HG02840 (cell line): Measurements from ENCODE around the gene FXYD5.
"Not testable (repeated sequence)": the region's sequence is repeated elsewhere in the genome, so short reads cannot be mapped to it uniquely, and the experiment has no call there.

ENCODE experiments used
- ATAC-seq: cut with Tn5 transposase; IDR thresholded peaks from one replicate; pipeline ENCODE4 v1.9.1; 2021; ENCODE audit warnings: mild to moderate bottlenecking, moderate library complexity, moderate number of reproducible peaks; ENCODE audit not compliant: unreplicated experiment, low FRiP score

The FXYD5 gene

DNA sequence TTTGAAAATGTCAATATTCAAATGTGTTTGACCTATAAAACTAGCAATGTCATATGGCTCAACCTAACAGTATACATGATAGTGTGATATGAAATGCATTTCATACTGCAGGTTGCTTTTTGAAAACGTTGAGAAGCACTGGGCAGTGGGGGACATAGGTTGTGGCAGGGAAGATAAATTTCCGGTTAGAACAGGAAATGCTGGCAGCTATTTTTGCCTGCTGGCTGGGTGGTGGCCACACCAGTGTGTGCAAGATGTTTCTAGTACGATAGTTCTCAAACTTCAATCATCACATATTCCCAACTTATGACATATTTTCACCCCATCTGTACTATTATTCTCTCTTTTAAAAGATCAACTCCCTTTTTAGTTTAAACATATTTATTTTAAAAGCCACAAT is 17.2 kb downstream of the FXYD5 start:
- no peak for ATAC-seq

DNA sequence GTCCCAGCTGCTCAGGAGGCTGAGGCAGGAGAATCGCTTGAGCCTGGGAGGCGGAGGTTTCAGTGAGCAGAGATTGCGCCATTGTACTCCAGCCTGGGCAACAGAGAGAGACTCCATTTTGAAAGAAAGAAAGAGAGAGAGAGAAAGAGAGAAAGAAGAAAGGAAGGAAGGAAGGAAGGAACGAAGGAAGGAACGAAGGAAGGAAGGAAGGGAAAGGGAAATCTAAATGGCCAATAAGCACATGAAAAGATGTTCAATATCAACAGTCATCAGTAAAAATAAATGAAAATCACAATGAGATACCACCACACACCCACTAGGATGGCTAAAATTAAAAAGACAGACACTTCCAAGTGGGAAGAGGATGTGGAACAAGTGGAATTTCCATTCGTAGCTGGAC is 19.7 kb downstream of the FXYD5 start:
- ATAC-seq: no peak

DNA sequence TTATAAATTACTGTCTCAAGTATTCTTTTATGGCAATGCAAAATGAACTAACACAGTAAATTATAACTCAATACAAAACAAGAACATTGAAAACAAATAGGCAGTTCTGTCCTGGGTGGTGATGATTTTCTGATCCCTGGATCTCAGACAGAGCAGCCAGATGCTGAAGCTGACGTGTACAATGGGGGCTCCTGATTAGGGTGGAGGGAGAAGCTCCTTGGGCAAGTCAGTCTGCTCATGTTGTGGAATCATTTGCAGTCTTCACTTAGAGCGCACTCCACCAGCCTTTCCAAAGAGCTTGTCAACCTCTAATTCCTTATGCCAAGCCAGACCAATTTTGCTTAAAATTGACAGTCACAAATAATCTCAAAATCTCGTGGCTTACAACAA is 21.6 kb downstream of the FXYD5 start:
- no peak for ATAC-seq

DNA sequence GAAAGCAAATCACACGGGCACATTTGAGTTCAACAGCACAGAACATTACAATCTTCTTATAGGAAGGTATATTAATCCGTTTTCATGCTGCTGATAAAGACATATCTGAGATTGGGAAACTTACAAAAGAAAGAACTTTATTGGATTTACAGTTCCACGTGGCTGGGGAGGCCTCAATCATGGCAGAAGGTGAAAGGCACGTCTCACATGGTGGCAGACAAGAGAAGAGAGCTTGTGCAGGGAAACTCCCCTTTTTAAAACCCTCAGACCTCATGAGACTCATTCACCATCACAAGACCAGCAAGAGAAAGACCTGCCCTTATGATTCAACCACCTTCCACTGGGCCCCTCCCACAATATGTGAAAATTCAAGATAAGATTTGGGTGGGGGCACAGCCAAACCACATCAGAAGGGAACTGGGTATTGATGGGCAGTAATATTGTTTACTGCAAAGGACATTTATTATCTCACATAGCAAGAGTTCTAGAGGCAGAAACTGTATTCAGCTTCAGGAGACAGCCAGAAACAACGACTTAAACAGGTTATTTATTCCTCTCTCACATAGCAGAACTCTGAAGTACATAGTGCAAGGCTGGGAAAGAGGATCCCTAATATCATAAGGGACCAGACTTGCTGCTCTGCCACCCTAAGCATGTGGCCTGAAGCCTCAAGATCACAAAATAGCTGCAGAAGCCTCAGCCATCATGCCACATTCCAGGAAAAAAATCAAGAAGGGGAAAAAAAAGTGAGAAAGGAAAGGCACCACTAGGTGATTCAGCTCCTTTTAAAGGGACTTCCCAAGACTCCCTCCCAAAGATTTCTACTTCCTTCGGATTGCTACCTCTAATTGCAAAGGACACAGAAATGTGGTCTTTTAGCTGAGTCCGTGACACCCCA is 23.1 kb downstream of the FXYD5 start:
- ATAC-seq: no peak

DNA sequence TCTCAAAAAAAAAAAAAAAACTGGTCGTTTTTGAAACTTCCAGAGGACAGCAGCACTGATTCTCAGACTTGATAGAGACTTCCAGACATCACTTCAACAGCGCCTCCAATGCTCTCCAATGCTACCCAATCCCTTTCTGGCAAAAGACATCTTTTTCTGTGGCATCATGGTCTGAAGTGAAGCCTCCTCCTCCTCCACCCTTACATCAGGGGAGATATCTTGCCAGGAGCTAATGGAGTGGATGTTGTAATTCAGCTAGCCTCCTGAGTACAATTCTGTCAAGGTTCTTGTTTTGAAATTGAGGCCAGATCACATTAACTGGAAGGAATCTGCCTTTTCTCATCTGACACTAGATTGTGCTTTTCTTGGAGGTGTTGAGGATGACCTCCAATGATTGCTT is 24.2 kb downstream of the FXYD5 start:
- ATAC-seq: no peak

DNA sequence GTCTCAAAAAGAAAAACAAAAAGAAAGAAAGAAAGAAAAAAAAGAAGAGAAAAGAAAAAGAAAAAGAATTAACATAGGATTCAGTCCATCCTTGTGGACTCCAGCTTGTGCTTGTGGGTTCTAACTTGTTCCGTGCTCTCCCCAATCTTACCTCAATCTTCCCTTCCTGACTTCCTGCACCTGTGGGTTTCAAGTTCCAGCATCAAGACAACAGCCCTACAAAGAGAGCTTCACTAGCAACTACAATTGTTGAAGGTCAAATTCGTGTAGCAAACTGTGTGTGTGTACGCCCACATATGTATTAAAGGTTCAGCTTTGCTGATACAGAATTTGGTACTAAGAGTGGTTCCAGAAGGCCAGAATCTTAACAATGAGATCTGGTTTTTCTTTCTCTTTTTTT is 25.3 kb downstream of the FXYD5 start:
- no peak for ATAC-seq

DNA sequence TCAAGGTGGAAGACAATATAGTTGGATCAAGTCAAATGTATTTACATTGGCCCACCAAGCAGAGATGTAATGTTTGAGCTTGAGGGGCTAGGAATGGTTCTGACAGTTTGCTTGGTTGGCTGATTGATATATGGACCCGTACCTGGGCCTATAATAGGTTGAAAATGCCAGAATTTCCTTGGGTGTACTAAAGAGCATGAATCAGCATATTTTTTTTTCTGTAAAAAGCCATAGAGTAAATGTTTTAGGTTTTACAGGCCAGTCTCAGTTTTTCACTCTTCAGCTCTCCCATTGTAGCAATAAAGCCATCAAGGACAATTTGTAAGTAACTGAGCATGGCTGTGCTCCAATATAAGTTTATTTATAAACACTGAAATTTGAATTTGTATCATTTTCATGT is 26.9 kb downstream of the FXYD5 start:
- no peak for ATAC-seq

DNA sequence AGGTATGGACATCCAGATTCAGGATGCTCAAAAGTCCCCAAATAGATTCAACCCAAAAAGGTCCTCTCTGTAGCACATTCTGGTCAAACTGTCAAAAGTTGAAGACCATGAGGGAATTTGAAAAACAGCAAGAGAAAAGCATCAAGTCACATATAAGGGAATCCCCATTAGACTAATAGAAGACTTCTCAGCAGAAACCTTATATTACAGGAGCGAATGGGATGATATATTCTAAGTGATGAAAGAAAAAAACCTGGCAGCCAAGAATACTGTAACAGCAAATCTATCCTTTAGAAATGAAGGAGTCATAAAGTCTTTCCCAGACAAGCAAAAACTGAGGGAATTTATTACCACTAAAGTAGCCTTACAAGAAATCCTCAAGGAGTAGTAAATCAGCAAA is 29.7 kb downstream of the FXYD5 start:
- no peak for ATAC-seq

DNA sequence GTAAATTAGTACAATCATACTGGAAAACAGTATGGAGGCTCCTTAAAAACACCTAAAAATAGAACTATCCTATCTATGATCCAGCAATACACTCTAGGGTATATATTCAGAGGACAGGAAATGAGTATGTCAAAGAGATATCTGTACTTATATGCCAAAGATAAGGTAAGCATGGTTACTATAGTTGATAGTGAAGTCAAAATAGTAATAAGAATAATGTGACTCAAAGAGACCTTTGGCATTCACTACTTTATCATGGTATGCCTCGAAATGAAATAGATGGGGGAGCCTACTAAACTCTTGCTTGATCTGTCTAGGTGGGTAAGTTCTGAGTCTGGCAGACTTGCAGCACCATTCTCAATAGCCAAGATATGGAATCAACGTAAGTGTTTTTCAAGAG is 30.3 kb downstream of the FXYD5 start:
- no peak for ATAC-seq

DNA sequence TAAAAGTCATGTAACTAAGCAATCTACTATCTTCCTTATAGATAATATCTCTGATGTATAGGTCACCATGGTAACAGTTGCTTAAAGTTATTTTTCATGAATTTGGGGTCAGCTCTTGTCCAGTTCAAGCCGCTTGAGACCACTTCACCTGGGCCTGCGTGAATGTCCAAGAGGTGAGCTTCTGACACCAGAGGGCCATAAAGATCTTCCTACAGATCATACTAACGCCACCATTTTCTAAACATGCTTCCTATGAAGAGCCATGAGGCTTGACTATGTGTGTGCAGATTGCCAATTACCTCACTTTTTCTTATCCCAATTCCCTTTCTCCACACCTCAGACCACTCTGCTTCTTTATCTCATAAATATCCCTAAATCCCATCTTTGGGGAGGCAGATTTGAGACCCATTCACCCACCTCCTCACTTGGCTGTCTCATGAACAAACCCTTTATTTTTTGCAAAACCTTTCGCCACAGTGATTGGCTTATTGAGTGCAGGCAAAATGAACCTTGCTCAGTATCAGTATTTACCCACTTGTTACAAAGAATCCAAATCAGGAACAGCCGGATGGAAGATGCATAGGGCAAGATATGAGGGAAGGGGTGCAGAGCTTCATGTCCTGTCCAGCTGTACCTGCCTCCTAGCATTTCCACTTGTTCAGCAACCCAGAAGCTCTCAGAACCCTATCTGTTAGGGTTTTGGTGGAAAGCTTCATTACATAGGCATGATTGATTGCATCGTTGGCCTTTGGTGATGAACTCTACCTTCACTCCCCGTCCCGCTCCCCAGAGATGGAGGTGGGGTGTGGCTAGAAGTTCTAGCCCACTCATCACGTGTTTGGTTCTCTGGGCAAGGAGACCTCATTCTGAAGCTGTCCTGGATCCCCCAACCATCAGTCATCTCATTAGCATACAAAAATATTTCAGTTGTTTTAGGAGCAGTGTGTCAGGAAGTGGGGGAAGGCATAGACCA is 39.8 kb downstream of the FXYD5 start:
- no peak for ATAC-seq

DNA sequence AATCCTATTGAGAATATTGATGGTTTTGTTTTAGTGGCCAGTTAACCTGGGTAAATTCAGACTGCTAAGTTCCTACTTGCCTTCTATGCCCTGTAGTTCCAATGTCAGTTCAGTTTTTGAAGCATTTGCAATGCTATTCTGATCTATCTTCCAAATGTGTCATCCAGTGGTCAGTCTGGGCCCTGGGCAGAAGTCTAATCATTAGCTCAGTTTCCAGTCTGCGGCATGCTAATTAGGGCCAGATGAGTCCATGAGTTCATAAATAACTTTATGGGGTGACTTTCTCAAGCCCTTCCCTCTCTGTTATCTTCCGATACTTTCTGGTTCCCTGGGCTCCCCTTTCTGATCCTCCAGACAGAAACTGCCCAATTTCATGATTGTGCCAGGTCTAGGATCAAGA is 41.3 kb downstream of the FXYD5 start:
- ATAC-seq: no peak

DNA sequence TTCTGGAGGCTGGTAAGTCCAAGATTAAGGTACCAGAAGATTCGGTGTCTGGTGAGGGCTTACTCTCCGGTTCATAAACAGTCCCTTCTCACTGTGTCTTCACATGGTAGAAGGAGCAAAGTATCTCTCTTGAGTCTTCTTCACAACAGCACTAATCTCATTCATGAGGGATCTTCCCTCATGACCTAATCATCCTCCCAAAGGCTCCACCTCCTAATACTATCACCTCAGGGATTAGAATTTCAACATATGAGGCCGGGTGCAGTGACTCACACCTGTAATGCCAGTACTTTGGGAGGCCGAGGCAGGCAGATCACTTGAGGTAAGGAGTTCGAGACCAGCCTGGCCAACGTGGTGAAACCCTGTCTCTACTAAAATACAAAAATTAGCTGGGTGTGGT is 42.3 kb downstream of the FXYD5 start:
- not testable (repeated sequence) for ATAC-seq

DNA sequence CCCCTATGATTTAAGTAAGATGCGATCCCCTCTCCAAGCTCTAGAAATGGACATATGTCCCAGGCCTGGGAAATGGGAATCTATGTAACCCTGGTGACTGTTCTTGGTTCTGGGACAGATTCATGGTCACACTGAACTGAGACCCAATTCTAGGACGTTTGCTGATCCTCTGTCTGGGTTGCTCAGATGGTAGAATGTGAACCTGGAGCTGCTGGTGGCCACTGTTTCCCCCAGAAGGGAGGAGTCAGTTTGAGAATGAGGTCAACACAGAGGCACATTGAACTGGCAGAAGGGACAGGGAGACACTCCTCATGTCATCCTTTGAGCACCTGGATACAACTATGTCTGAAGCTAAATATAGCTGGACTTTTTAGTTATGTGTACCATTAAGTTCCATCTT is 44.9 kb downstream of the FXYD5 start:
- no peak for ATAC-seq

DNA sequence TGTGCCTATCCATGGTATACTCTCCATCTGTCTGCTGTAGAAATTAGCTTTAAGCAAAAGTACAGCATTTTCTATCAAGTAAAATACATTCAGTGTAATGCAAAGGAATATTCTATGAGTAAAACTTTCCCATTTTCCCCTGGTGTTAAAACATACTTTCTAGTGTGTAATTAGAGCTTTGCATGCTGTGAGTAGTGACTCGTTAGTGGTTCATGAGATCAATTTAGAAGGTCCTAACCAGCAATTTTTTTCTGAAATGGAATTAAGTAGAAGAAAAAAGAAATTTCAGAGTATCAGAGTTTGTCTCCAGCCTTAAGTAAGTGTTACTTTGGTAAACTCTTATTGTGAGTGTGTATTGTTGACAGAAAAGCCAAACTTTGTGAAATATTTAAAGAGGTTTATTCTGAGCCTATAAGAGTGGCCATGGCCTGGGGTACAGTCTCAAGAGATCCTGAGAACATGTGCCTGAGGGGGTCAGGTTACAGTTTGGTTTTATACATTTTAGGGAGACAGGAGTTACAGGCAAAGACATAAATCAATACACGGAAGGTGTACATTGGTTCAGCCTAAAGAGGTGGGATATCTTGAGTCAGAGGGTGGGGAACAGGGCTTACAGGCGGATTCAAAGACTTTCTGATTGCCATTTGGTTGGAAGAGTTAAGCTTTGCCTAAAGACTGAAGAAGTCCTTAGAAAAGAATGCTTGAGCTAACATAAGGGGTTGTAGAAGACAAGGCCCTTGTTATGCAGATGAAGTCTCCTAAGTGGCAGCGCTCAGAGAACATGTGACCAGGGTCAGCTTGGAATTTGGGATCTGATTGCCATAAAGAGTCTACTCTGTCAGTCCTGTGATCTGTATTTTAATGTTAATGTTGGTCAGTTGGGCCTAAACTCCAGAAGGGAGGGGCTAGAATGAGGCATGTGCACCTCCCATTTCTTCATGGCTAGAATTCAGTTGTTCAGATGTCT is 48.5 kb downstream of the FXYD5 start:
- ATAC-seq: no peak

DNA sequence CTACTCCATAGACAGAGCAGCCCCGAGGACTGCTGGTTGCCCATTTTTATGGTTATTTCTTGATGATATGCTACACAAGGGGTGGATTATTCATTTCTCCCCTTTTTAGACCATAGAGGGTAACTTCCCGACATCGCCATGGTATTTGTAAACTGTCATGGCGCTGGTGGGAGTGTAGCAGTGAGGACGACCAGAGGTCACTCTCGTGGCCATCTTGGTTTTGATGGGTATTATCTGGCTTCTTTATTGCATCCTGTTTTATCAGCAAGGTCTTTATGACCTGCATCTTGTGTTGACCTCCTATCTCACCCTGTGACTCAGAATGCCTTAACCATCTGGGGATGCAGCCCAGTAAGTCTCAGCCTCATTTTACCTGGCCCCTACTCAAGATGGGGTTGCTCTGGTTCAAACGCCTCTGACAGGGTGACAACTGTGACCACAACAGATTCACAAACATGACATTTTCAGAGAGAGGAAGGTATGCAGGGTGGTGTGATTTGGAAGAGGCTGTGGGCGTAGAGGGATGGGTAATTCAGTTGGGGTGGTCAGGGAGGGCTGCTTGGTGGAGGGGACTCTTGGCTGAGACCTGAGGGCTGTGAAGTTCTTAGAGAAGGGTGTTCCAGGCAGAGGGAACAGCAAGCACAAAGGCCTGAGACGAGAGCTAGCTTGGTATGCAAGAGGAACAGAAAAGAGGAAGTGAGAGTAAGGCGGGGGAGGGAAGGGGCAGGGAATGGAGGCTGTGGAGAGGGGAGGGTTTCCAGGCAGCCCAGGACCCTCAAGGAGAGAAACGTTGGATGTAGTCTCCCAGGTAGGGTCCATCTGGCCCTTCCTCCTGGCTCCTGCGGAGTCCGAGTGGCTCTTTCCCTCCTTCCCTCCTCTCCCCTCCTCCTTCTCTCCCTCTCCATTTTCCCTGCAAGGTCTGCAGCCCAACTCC is 50.5 kb downstream of the FXYD5 start:
- ATAC-seq: no peak

DNA sequence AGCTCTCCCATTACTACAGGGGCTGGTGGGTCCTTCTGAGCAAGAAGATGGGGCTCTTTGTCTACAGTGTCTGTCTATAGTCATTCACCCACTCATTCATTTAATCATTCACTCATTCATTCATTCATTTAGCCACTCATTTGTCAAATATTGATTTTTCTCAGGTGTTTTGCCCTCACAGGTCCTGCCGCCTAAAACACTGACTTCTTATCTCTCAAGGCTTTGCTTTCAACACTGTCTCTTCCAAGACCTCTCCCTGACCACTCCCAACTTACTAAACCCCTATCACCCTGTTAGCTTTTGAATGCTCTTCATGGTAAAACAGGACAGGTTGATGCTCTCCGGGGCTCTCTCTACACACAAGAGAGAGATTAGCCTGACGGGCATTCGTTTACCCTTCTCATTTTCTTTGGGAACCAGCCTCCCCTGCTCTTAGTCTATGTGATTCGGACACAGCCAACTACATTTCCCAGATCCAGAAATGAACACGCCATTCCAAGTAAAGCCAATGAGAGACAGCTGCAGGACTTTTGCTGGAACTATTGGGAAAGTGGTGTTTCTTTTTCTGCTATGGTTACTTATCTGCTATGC is 51.3 kb downstream of the FXYD5 start:
- ATAC-seq: no peak

DNA sequence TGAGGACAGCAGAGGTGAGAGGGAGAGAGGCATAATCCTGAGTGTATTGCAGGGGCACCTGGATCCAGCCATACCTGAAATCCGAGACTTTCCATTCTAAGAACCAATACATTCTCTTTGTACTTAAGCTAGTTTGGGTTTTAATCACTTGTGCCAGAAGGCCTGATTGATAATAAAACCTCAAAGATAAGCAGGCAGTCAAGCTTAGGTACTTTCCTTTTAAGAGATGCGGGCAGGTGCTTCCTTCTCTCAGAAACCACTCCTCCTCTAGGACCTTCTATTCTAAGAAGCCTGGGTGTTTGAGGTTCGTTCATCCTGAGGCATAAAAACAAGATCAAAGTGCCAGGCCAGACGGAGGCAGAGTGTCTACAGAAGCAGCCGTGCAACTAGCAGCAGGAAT is 51.8 kb downstream of the FXYD5 start:
- no peak for ATAC-seq

DNA sequence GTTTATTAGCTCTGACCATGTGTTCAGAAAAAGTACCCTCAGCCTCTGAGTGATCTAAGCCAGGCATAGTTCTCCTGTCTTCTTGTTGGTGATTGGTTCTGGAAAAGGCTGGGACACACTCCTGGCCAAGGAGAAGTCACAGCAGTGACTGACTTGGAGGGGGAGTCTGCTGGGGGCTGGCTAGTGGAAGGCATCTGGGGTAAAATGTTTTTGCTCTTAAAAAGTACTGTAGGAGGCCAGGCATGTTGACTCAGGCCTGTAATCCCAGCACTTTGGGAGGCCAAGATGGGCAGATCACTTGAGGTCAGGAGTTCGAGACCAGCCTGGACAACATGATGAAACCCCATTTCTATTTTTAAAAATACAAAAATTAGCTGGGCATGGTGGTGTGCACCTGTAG is 52.3 kb downstream of the FXYD5 start:
- ATAC-seq: no peak

DNA sequence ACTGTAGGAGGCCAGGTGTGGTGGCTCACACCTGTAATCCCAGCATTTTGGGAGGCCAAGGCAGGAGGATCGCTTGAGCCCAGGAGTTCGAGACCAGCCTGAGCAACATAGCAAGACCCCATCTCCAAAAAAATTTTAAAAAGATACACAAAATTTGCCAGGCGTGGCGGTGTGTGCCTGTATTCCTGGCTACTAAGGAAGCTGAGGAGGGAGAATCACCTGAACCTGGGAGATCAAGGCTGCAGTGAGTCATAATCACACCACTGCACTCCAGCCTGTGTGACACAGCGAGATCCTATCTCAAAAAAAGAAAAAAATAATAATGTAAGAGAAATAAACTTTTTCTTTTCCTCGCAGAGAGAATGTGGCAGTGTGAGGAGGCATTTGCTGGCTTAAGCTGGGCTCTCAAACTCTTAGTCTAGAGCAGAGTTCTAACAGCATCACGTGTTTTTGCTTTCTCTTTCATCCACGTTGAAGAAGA is 52.9 kb downstream of the FXYD5 start:
- no peak for ATAC-seq
